NT2/D1 (cell line): Measurements from ENCODE around the gene BMAL1.

Experiments used
- YY1 ChIP-seq: IDR thresholded peaks from 2 replicates; pipeline ENCODE4 v1.6.1; 2011; ENCODE audit not compliant: insufficient read length, insufficient read depth
- ZNF274 ChIP-seq: IDR thresholded peaks from 2 replicates; pipeline ENCODE4 v1.6.1; 2011; ENCODE audit warnings: mild to moderate bottlenecking, low read depth, low read length

- TF ChIP-seq YY1 (no peak), ZNF274 (no peak)
Measured at GRCh38 chr11:13336246-13336878, 58.8 kb downstream of the BMAL1 start.
